Stimulated activated CD8-positive, alpha-beta memory T cell treated with anti-CD3 and anti-CD28 coated beads, Interleukin-2, amount 100 ng/mL, for 48 hours (primary cell): ENCODE results near the gene ITGAV.

ENCODE experiments used
- DNase-seq, 2 donors: peaks; one replicate each; pipeline ENCODE4 v3.0.0-alpha.2; 2020; ENCODE audit warnings: low read depth in 2 of 2

The ITGAV gene

GRCh38 chr2:186717320-186718007, 127.6 kb downstream of the ITGAV start:
- DNase-seq = no peak

- DNase-seq = no peak
Measured at GRCh38 chr2:186718122-186718521, 128.3 kb downstream of the ITGAV start.

GRCh38 chr2:186718903-186719302, 129.0 kb downstream of the ITGAV start:
- no peak for DNase-seq

GRCh38 chr2:186721956-186722355, 132.1 kb downstream of the ITGAV start:
- DNase-seq = no peak

GRCh38 chr2:186724736-186725135, 134.9 kb downstream of the ITGAV start:
- no peak for DNase-seq

- DNase-seq = no peak
Measured at GRCh38 chr2:186725783-186726182, 135.9 kb downstream of the ITGAV start.

- no peak for DNase-seq
Measured at GRCh38 chr2:186726938-186727337, 137.1 kb downstream of the ITGAV start.

GRCh38 chr2:186728631-186729030, 138.8 kb downstream of the ITGAV start:
- DNase-seq = no peak
